GM12878 (cell line): Measurements from ENCODE around the gene KHK. TPM values are rescaled to one million over a fixed set of nuclear protein-coding genes. Genes with fewer than 3 reads are reported as not detected.

Source experiments
- ATAC-seq: fragments of 200-7000 bp; cut with Tn5 transposase; 3 replicates; pipeline ENCODE4 v1.9.1; 2020; ENCODE audit warnings: mild to moderate bottlenecking, moderate library complexity
- BruUV-seq: library from RNA; stranded (reverse); fragments of 400-500 nt; replicated peaks from 2 replicates; lab custom pipeline; 2021; lab: Mats Ljungman, UMichigan
- CTCF ChIA-PET: fragments of 300-600 bp; sonication (Branson Sonifier 250); formaldehyde crosslinking; extraction: SDS; loops from one replicate; lab custom pipeline; 2021; ENCODE audit warnings: inconsistent platforms; lab: Yijun Ruan, JAX
- POLR2A ChIA-PET: fragments of 350-600 bp; formaldehyde crosslinking; extraction: SDS; loops from one replicate; lab custom pipeline; 2021; ENCODE audit warnings: inconsistent platforms; lab: Charles Lee
- RAD21 ChIA-PET: fragments of 300-600 bp; sonication (Branson Sonifier 250); formaldehyde crosslinking; loops from one replicate; lab custom pipeline; 2023; ENCODE audit warnings: antibody characterized with exemption; ENCODE audit not compliant: unreplicated experiment; lab: Charles Lee
- SMC1A ChIA-PET: fragments of 300-600 bp; sonication (Branson Sonifier 250); formaldehyde crosslinking; loops from one replicate; lab custom pipeline; 2023; ENCODE audit not compliant: unreplicated experiment, uncharacterized antibody; lab: Charles Lee
- DNase-seq: peaks from one replicate; pipeline ENCODE4 v3.0.0-alpha.2; 2011; ENCODE audit warnings: low read depth, low spot score
- FAIRE-seq: peaks from 3 replicates; lab custom pipeline; 2011; peaks lifted over from hg19 to GRCh38; lab: Jason Lieb, UNC
- H2AFZ ChIP-seq: 2 replicates; pipeline ENCODE4 v1.6.0; 2011; ENCODE audit warnings: low read depth, low read length, control low read depth; ENCODE audit not compliant: control insufficient read depth
- H3K27ac ChIP-seq: 2 replicates; pipeline ENCODE4 v1.5.1; 2011; ENCODE audit warnings: control low read depth; ENCODE audit not compliant: control insufficient read depth, insufficient read depth
- H3K27me3 ChIP-seq, 2 experiments: replicated peaks in 1 of 2; 2 replicates each; pipeline versions ENCODE4 v1.6.0 to v1.6.1; 2011; ENCODE audit warnings: low read length in 1 of 2; ENCODE audit not compliant: control insufficient read depth in 2 of 2, insufficient read depth in 2 of 2
- H3K36me3 ChIP-seq, 2 experiments: 2 replicates each; pipeline ENCODE4 v1.5.1; 2011; ENCODE audit warnings: low read length in 1 of 2; ENCODE audit not compliant: control insufficient read depth in 2 of 2, insufficient read depth in 2 of 2
- H3K4me1 ChIP-seq: 2 replicates; pipeline ENCODE4 v1.6.1; 2011; ENCODE audit warnings: mild to moderate bottlenecking, low read length, moderate library complexity, mixed read lengths; ENCODE audit not compliant: control insufficient read depth, insufficient read depth
- H3K4me2 ChIP-seq: 2 replicates; pipeline ENCODE4 v1.6.0; 2011; ENCODE audit warnings: control low read depth; ENCODE audit not compliant: control insufficient read depth, insufficient read depth
- H3K4me3 ChIP-seq: fragments of 200-600 bp; sonication (generic); 2 replicates; pipeline ENCODE4 v1.5.1; 2016
- H3K79me2 ChIP-seq: 2 replicates; pipeline ENCODE4 v1.6.0; 2011; ENCODE audit warnings: low read length; ENCODE audit not compliant: control insufficient read depth, insufficient read depth
- H3K9ac ChIP-seq: 2 replicates; pipeline ENCODE4 v1.8.0; 2011; ENCODE audit warnings: low read length, control low read depth, mixed read lengths; ENCODE audit not compliant: control insufficient read depth, insufficient read depth
- H3K9me3 ChIP-seq: replicated peaks from 3 replicates; pipeline ENCODE4 v1.5.1; 2011; ENCODE audit warnings: mild to moderate bottlenecking, low read length; ENCODE audit not compliant: control insufficient read depth, insufficient read depth
- H4K20me1 ChIP-seq: 2 replicates; pipeline ENCODE4 v1.6.0; 2011; ENCODE audit not compliant: control insufficient read depth, insufficient read depth
- CBX3 ChIP-seq: fragments of 200-600 bp; sonication (generic); IDR thresholded peaks from 2 replicates; pipeline ENCODE4 v1.6.1; 2016; ENCODE audit warnings: low read depth, borderline replicate concordance
- CBX5 ChIP-seq: sonication (generic); IDR thresholded peaks from 2 replicates; pipeline ENCODE4 v1.6.1; 2016; ENCODE audit warnings: low read depth, moderate library complexity, mild to moderate bottlenecking, inconsistent platforms
- CHD1 ChIP-seq: IDR thresholded peaks from 2 replicates; pipeline ENCODE4 v1.6.1; 2012; ENCODE audit warnings: low read depth, low read length, improper control_type of control experiment
- GATAD2B ChIP-seq: fragments of 450-650 bp; conservative IDR thresholded peaks from 2 replicates; pipeline ENCODE4 v1.6.1; 2017; ENCODE audit warnings: low read depth, mild to moderate bottlenecking, moderate library complexity
- HCFC1 ChIP-seq: fragments of 150-350 bp; IDR thresholded peaks from 2 replicates; pipeline ENCODE4 v1.6.1; 2014; ENCODE audit warnings: low read length
- HDAC6 ChIP-seq: fragments of 200-600 bp; sonication (generic); IDR thresholded peaks from one replicate; pipeline ENCODE4 v1.8.0; 2017; ENCODE audit warnings: antibody characterized with exemption; ENCODE audit not compliant: unreplicated experiment
- IKZF1 ChIP-seq: fragments of 450-650 bp; conservative IDR thresholded peaks from 2 replicates; pipeline ENCODE4 v1.6.1; 2017; ENCODE audit warnings: antibody characterized with exemption, mild to moderate bottlenecking
- KLF5 ChIP-seq: fragments of 450-650 bp; IDR thresholded peaks from 2 replicates; pipeline ENCODE4 v1.6.1; 2014; ENCODE audit warnings: mild to moderate bottlenecking; ENCODE audit not compliant: partially characterized antibody
- MEF2A ChIP-seq: IDR thresholded peaks from 2 replicates; pipeline ENCODE4 v1.6.1; 2011; ENCODE audit warnings: low read depth, mild to moderate bottlenecking, low read length, moderate library complexity; ENCODE audit not compliant: insufficient read depth
- NFYA ChIP-seq: IDR thresholded peaks from 2 replicates; pipeline ENCODE4 v1.6.1; 2011; ENCODE audit warnings: low read depth, mild to moderate bottlenecking, low read length, improper control_type of control experiment, borderline replicate concordance
- PAX8 ChIP-seq: fragments of 450-650 bp; IDR thresholded peaks from 2 replicates; pipeline ENCODE4 v1.6.1; 2017; ENCODE audit warnings: mild to moderate bottlenecking, moderate library complexity
- PML ChIP-seq: IDR thresholded peaks from 2 replicates; pipeline ENCODE4 v1.6.1; 2012; ENCODE audit warnings: low read length, inconsistent platforms
- RUNX3 ChIP-seq: IDR thresholded peaks from 2 replicates; pipeline ENCODE4 v1.6.1; 2012; ENCODE audit warnings: low read length, inconsistent platforms
- SIN3A ChIP-seq: IDR thresholded peaks from 2 replicates; pipeline ENCODE4 v1.6.1; 2012; ENCODE audit warnings: low read depth, low read length, improper control_type of control experiment
- SMAD1 ChIP-seq: fragments of 450-650 bp; IDR thresholded peaks from 2 replicates; pipeline ENCODE4 v1.6.1; 2018; ENCODE audit warnings: mild to moderate bottlenecking, low read depth; ENCODE audit not compliant: partially characterized antibody
- TCF7 ChIP-seq: IDR thresholded peaks from 2 replicates; pipeline ENCODE4 v1.6.1; 2014; ENCODE audit warnings: antibody characterized with exemption, borderline replicate concordance
- YY1 ChIP-seq: IDR thresholded peaks from 2 replicates; pipeline ENCODE4 v1.6.1; 2011; ENCODE audit warnings: low read depth, mild to moderate bottlenecking, low read length
- ZSCAN29 ChIP-seq: fragments of 450-650 bp; IDR thresholded peaks from 2 replicates; pipeline ENCODE4 v1.6.1; 2017; ENCODE audit warnings: mild to moderate bottlenecking, moderate library complexity
- WGBS: methylation state at CpG from one replicate; pipeline ENCODE4 v1.1.6; 2016; ENCODE audit warnings: low lambda C conversion rate; ENCODE audit not compliant: insufficient replicate concordance, insufficient coverage; ENCODE audit errors: missing lambda C conversion rate; 5-methylcytosine and 5-hydroxymethylcytosine counted together
- in situ Hi-C: fragments of 300-500 bp; cut with MboI; formaldehyde crosslinking; loops from 9 replicates; pipeline ENCODE4 v1.14.3; 2018; ENCODE audit warnings: mixed read lengths
- intact Hi-C: fragments of 100-400 bp; cut with micrococcal nuclease; formaldehyde crosslinking; loops from one replicate; pipeline ENCODE4 v1.14.2; 2022; ENCODE audit not compliant: unreplicated experiment
- polyA plus RNA-seq, 11 experiments: library from polyadenylated mRNA; depleted of rRNA in 4 of 11; unstranded in 6 of 11; stranded (reverse) in 5 of 11; fragments of >200 nt; fragmentation: Nextera tagmentation in 4 of 11; fragmentation: Illumina TruSeq in 1 of 11; extraction: Ambion mirVana in 4 of 11; extraction: Trizol in 1 of 11; gene quantifications; 1 replicate in 1 of 11; 2 replicates in 10 of 11; pipeline versions ENCODE4 v1.2.1 to v1.2.3, GENCODE V29; 2011 to 2016; ENCODE audit warnings: inconsistent platforms in 2 of 11, missing spikeins in 2 of 11, low read depth in 1 of 11
- total RNA-seq, 4 experiments: library from RNA; depleted of rRNA in 3 of 4; stranded (reverse); fragments of >200 nt in 3 of 4; fragmentation: Illumina TruSeq in 1 of 4; extraction: Trizol in 1 of 4; gene quantifications; 2 replicates each; pipeline versions ENCODE4 v1.2.1 to v1.2.3, GENCODE V29; 2013 to 2021
- TF ChIP-seq, protein P1 (sequence below): fragments of 450-650 bp; IDR thresholded peaks from 2 replicates; pipeline ENCODE4 v1.6.1; 2018; ENCODE audit warnings: mild to moderate bottlenecking, low read depth, moderate library complexity; ENCODE audit not compliant: partially characterized antibody
- TF ChIP-seq, protein P2 (sequence below): fragments of 450-650 bp; IDR thresholded peaks from 2 replicates; pipeline ENCODE4 v1.6.1; 2017; ENCODE audit warnings: mild to moderate bottlenecking, low read depth, inconsistent platforms; ENCODE audit not compliant: poor library complexity, severe bottlenecking

KHK gene
- total and polyA plus RNA-seq, 10 of the 15 experiments (the other 5 are each of a cell fraction or from before 2014, with no cell fraction given): 0.31 to 11.8 (median 3.9) TPM

DNA sequence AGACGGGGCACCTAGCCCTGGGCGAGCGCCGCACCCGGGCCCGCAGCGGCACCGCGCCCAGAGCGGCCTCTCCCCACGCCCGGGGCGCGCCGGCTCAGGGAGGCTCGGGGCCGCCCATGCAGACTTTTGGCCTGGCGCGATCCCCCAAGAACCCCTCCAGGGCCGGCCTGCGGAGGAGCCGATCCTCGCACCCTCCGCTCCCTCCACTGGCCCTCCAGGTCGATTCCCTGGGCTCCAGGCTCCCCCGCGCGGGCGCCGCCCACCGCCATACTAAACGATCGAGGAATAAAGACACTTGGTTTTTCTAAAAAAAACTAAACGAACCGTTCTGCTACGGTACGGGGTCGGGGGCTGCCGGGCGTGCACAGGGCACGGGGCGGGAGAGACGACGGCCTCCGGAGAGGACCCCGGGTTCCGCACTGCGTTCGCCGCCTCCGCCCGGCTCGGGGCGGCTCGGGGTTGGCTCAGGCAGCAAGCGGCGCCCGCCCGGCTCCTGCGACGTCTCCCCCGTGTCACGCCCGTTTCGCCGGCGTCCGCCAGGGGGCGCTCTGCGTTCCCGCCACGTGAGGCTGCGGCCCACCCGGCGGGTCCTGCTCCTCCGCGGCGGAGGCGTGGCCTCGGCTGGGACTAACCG is 365 bp upstream of the KHK start:
- ATAC-seq (peak; percentile 92), DNase-seq (peak; percentile 73), FAIRE-seq (peak; percentile 95)
- ChIA-PET SMC1A (interaction anchor here (2.1 kb wide), 1 partner anchor 35 kb away, joined by 7 read pairs; the partner anchor contains the start of gene AGBL5), RAD21 (interaction anchor here (0.5 to 2.5 kb wide), 13 partner anchors 12 to 194 kb away, joined by 3 to 14 read pairs (median 4); partner anchors contain the start of genes AGBL5, MAPRE3 and OST4), CTCF (interaction anchor here (0.5 to 8.6 kb wide), 16 partner anchors 11 to 195 kb away, joined by 3 to 85 read pairs (median 5); partner anchors contain the start of genes AGBL5, MAPRE3, OST4 and PRR30), POLR2A (interaction anchor here (1.1 to 3.4 kb wide), 3 partner anchors 15 to 124 kb away, joined by 3 to 12 read pairs (median 3); partner anchors contain the start of genes AGBL5 and OST4)
- Histone ChIP-seq H2AFZ (peak overlapping the region; percentile 88), H3K9me3 (no peaks in the 10 kb centered on the region), H4K20me1 (no peaks in the 10 kb centered on the region), H3K79me2 (no peaks in the 10 kb centered on the region), H3K9ac (peak overlapping the region; percentile 77), H3K27me3 (no peaks in the 10 kb centered on the region), H3K36me3 (no peaks in the 10 kb centered on the region), H3K4me3 (peak overlapping the region; percentile 85), H3K27ac (peak overlapping the region; percentile 67), H3K4me1 (peaks cover 19% of the 10 kb centered on the region), H3K4me2 (peak overlapping the region; percentile 99)
- WGBS: under 1% methylated on average over 40 of the region's 81 CpGs
- intact Hi-C loops: loop anchor here (1.0 kb wide), 2 partner anchors 36 to 125 kb away; no protein-coding TSS in a partner anchor
- in situ Hi-C loops: loop anchor here (10.0 kb wide), 1 partner anchor 121 kb away; no protein-coding TSS in a partner anchor
- TSS peak; percentile 84 for BruUV-seq
- TF ChIP-seq PML (no peak), YY1 (peak; percentile 78), GATAD2B (peak; percentile 24), CBX5 (peak; percentile 16; the same call in 1 of the 2 replicates), SIN3A (peak; percentile 70; the same call in 1 of the 2 replicates), HDAC6 (no peak), PAX8 (no peak), HCFC1 (peak; percentile 54), RUNX3 (peak; percentile 43; the same call in 1 of the 2 replicates), TCF7 (no peak), CHD1 (0 out of 2 replicates have a peak, but pooled peaks have one; percentile 71), ZSCAN29 (peak; percentile 54; the same call in 1 of the 2 replicates), IKZF1 (peak; percentile 41; the same call in 1 of the 2 replicates), SMAD1 (no peak), MEF2A (0 out of 2 replicates have a peak, but pooled peaks have one; percentile 54), CBX3 (no peak), NFYA (no peak), KLF5 (no peak)
- TF ChIP-seq, protein P1, sequence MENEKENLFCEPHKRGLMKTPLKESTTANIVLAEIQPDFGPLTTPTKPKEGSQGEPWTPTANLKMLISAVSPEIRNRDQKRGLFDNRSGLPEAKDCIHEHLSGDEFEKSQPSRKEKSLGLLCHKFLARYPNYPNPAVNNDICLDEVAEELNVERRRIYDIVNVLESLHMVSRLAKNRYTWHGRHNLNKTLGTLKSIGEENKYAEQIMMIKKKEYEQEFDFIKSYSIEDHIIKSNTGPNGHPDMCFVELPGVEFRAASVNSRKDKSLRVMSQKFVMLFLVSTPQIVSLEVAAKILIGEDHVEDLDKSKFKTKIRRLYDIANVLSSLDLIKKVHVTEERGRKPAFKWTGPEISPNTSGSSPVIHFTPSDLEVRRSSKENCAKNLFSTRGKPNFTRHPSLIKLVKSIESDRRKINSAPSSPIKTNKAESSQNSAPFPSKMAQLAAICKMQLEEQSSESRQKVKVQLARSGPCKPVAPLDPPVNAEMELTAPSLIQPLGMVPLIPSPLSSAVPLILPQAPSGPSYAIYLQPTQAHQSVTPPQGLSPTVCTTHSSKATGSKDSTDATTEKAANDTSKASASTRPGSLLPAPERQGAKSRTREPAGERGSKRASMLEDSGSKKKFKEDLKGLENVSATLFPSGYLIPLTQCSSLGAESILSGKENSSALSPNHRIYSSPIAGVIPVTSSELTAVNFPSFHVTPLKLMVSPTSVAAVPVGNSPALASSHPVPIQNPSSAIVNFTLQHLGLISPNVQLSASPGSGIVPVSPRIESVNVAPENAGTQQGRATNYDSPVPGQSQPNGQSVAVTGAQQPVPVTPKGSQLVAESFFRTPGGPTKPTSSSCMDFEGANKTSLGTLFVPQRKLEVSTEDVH: peak; percentile 66
- TF ChIP-seq, protein P2, sequence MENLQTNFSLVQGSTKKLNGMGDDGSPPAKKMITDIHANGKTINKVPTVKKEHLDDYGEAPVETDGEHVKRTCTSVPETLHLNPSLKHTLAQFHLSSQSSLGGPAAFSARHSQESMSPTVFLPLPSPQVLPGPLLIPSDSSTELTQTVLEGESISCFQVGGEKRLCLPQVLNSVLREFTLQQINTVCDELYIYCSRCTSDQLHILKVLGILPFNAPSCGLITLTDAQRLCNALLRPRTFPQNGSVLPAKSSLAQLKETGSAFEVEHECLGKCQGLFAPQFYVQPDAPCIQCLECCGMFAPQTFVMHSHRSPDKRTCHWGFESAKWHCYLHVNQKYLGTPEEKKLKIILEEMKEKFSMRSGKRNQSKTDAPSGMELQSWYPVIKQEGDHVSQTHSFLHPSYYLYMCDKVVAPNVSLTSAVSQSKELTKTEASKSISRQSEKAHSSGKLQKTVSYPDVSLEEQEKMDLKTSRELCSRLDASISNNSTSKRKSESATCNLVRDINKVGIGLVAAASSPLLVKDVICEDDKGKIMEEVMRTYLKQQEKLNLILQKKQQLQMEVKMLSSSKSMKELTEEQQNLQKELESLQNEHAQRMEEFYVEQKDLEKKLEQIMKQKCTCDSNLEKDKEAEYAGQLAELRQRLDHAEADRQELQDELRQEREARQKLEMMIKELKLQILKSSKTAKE: no peak
